K562 (cell line): ENCODE results near the gene RBM18. TPM values are rescaled to one million over a fixed set of nuclear protein-coding genes. Genes with fewer than 3 reads are reported as not detected.

Source experiments
- CBFB ChIP-seq: sonication (generic); formaldehyde crosslinking; IDR thresholded peaks from 2 replicates; pipeline ENCODE4 v1.4.0; 2020; ENCODE audit warnings: mild to moderate bottlenecking, missing genetic modification reagents
- E2F3 ChIP-seq: fragments of 250-450 bp; sonication (Bioruptor Pico); IDR thresholded peaks from 2 replicates; pipeline ENCODE4 v1.4.0; 2020; ENCODE audit warnings: mild to moderate bottlenecking
- HDAC2 ChIP-seq: fragments of 450-650 bp; IDR thresholded peaks from 2 replicates; pipeline ENCODE4 v1.6.1; 2016; ENCODE audit warnings: mild to moderate bottlenecking
- JUN ChIP-seq, 2 experiments: sonication (generic) in 1 of 2; formaldehyde crosslinking in 1 of 2; IDR thresholded peaks; 2 replicates each; pipeline versions ENCODE4 v1.6.1 to v1.8.0; 2012 to 2022; ENCODE audit warnings: borderline replicate concordance in 2 of 2, mild to moderate bottlenecking in 2 of 2, improper control_type of control experiment in 1 of 2, low read depth in 1 of 2, low read length in 1 of 2, missing genetic modification reagents in 1 of 2
- KAT7 ChIP-seq: sonication (generic); formaldehyde crosslinking; IDR thresholded peaks from 2 replicates; pipeline ENCODE4 v1.8.0; 2022; ENCODE audit warnings: missing genetic modification reagents, mild to moderate bottlenecking, borderline replicate concordance
- MEF2D ChIP-seq: conservative IDR thresholded peaks from 2 replicates; pipeline ENCODE4 v1.6.1; 2016; ENCODE audit warnings: low read depth, missing genetic modification characterization, missing compliant biosample characterization
- RNF2 ChIP-seq: sonication (generic); IDR thresholded peaks from 2 replicates; pipeline ENCODE4 v1.6.1; 2016
- SMARCC2 ChIP-seq: fragments of 450-650 bp; IDR thresholded peaks from 2 replicates; pipeline ENCODE4 v1.6.1; 2017; ENCODE audit warnings: antibody characterized with exemption, moderate library complexity, mild to moderate bottlenecking, low read depth
- SRF ChIP-seq, 2 experiments: fragments of 250-450, 450-650 bp in 1 of 2; sonication (Bioruptor Pico) in 1 of 2; sonication (generic) in 1 of 2; formaldehyde crosslinking; IDR thresholded peaks; 2 replicates each; pipeline versions ENCODE4 v1.5.0 to v1.5.1; 2020 to 2022; ENCODE audit warnings: mild to moderate bottlenecking in 1 of 2, missing genetic modification reagents in 1 of 2
- ZFX ChIP-seq: sonication (generic); formaldehyde crosslinking; IDR thresholded peaks from 2 replicates; pipeline ENCODE4 v1.8.0; 2022; ENCODE audit warnings: mild to moderate bottlenecking, missing genetic modification reagents, moderate library complexity
- ZNF175 ChIP-seq: fragments of 200-800 bp; sonication (Bioruptor generic); IDR thresholded peaks from 2 replicates; pipeline ENCODE4 v1.6.1; 2016; ENCODE audit warnings: low read depth, mild to moderate bottlenecking, missing genetic modification characterization, missing compliant biosample characterization
- ZNF347 ChIP-seq: fragments of 450-650 bp; formaldehyde crosslinking; IDR thresholded peaks from 2 replicates; pipeline ENCODE4 v1.4.0; 2020; ENCODE audit warnings: low read depth, mild to moderate bottlenecking, moderate library complexity
- polyA plus RNA-seq, 8 experiments: library from polyadenylated mRNA; depleted of rRNA in 4 of 8; stranded (reverse) in 5 of 8; unstranded in 3 of 8; fragments of >200 nt; fragmentation: Nextera tagmentation in 2 of 8; fragmentation: Illumina TruSeq in 1 of 8; extraction: Ambion mirVana in 2 of 8; extraction: Trizol in 1 of 8; gene quantifications; 2 replicates each; pipeline versions ENCODE4 v1.2.1 to v1.2.3, GENCODE V29; 2011 to 2014; ENCODE audit warnings: inconsistent platforms in 1 of 8, missing spikeins in 1 of 8
- total RNA-seq, 7 experiments: library from RNA; depleted of rRNA in 6 of 7; stranded (reverse); fragments of >200 nt in 6 of 7; fragmentation: Illumina TruSeq in 2 of 7; extraction: Trizol in 2 of 7; gene quantifications; 2 replicates each; pipeline versions ENCODE4 v1.2.1 to v1.2.3, GENCODE V29; 2011 to 2021; ENCODE audit warnings: low replicate concordance in 1 of 7
- TF ChIP-seq, protein P1 (sequence below): sonication (generic); formaldehyde crosslinking; IDR thresholded peaks from 2 replicates; pipeline ENCODE4 v1.8.0; 2022; ENCODE audit warnings: missing genetic modification reagents, mild to moderate bottlenecking, borderline replicate concordance
- TF ChIP-seq, protein P2 (sequence below): fragments of 450-650 bp; conservative IDR thresholded peaks from 2 replicates; pipeline ENCODE4 v1.6.1; 2016; ENCODE audit warnings: missing genetic modification characterization, low read depth, mild to moderate bottlenecking, missing compliant biosample characterization, moderate library complexity
- TF ChIP-seq, protein P3 (sequence below): fragments of 250-450 bp; sonication (Bioruptor Pico); IDR thresholded peaks from 2 replicates; pipeline ENCODE4 v1.5.0; 2020; ENCODE audit warnings: mild to moderate bottlenecking
- TF ChIP-seq, protein P4 (sequence below): fragments of 250-450 bp; sonication (Bioruptor Pico); IDR thresholded peaks from 2 replicates; pipeline ENCODE4 v1.4.0; 2020; ENCODE audit warnings: mild to moderate bottlenecking, moderate library complexity
- TF ChIP-seq, protein P5 (sequence below): sonication (generic); formaldehyde crosslinking; IDR thresholded peaks from 2 replicates; pipeline ENCODE4 v1.8.0; 2023; ENCODE audit warnings: missing genetic modification reagents, mild to moderate bottlenecking, borderline replicate concordance

RBM18 gene
- total and polyA plus RNA-seq, 9 of the 15 experiments (the other 6 are each of a cell fraction or from before 2014, with no cell fraction given): 7.9 to 86.3 (median 34.0) TPM

DNA sequence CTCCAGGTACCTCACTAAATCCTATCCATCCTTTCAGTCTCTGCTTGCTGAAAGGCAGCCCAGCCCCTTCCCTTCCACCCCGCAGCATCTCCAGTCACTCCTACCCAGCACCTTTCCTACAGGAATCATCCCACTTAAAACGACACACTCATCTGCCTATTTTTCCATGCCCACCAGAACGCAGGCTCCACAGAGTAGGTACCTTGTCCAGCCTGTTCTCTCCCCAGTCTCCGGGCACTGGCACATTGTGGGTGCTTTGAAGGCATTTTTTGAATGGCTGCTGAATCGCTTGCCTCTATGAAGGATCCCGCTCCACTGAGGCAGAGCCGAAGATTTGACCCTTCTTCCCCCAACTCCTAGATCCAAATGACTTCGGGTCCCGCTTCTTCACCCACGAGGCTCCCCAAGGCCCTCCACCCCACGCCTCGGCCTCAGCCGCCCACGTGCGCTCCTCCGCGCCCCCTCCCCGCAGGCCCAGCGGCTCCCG, 51.5 kb downstream of the RBM18 start (continued):
- no peak for TF ChIP-seq E2F3
- no peak for TF ChIP-seq ZNF175 (CRISPR knock-in tag)
- TF ChIP-seq MEF2D (tag): no peak
- TF ChIP-seq, protein P1, sequence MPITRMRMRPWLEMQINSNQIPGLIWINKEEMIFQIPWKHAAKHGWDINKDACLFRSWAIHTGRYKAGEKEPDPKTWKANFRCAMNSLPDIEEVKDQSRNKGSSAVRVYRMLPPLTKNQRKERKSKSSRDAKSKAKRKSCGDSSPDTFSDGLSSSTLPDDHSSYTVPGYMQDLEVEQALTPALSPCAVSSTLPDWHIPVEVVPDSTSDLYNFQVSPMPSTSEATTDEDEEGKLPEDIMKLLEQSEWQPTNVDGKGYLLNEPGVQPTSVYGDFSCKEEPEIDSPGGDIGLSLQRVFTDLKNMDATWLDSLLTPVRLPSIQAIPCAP (CRISPR knock-in tag): no peak
- TF ChIP-seq, protein P2, sequence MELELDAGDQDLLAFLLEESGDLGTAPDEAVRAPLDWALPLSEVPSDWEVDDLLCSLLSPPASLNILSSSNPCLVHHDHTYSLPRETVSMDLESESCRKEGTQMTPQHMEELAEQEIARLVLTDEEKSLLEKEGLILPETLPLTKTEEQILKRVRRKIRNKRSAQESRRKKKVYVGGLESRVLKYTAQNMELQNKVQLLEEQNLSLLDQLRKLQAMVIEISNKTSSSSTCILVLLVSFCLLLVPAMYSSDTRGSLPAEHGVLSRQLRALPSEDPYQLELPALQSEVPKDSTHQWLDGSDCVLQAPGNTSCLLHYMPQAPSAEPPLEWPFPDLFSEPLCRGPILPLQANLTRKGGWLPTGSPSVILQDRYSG: no peak
- TF ChIP-seq ZNF347 (CRISPR knock-in tag): no peak
- TF ChIP-seq RNF2: no peak
- TF ChIP-seq SMARCC2: no peak
- no peak for TF ChIP-seq HDAC2
- TF ChIP-seq, protein P3, sequence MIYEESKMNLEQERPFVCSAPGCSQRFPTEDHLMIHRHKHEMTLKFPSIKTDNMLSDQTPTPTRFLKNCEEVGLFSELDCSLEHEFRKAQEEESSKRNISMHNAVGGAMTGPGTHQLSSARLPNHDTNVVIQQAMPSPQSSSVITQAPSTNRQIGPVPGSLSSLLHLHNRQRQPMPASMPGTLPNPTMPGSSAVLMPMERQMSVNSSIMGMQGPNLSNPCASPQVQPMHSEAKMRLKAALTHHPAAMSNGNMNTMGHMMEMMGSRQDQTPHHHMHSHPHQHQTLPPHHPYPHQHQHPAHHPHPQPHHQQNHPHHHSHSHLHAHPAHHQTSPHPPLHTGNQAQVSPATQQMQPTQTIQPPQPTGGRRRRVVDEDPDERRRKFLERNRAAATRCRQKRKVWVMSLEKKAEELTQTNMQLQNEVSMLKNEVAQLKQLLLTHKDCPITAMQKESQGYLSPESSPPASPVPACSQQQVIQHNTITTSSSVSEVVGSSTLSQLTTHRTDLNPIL (CRISPR knock-in tag): no peak
- TF ChIP-seq KAT7: 0 out of 2 replicates have a peak, but pooled peaks have one; percentile 6
- no peak for TF ChIP-seq JUN (IDR thresholded peaks at IDR 0.05; ENCODE audit: borderline replicate concordance, low read depth, low read length)
- TF ChIP-seq JUN (CRISPR knock-in tag; IDR thresholded peaks at IDR 0.05; ENCODE audit: borderline replicate concordance): no peak
- TF ChIP-seq, protein P4, sequence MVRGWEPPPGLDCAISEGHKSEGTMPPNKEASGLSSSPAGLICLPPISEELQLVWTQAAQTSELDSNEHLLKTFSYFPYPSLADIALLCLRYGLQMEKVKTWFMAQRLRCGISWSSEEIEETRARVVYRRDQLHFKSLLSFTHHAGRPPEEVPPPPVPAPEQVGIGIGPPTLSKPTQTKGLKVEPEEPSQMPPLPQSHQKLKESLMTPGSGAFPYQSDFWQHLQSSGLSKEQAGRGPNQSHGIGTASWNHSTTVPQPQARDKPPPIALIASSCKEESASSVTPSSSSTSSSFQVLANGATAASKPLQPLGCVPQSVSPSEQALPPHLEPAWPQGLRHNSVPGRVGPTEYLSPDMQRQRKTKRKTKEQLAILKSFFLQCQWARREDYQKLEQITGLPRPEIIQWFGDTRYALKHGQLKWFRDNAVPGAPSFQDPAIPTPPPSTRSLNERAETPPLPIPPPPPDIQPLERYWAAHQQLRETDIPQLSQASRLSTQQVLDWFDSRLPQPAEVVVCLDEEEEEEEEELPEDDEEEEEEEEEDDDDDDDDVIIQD: no peak
- TF ChIP-seq SRF (CRISPR knock-in tag; IDR thresholded peaks at IDR 0.05): 0 out of 4 replicates have a peak, but pooled peaks of 1 of the 2 experiments have one; percentile 7
- peak; percentile 61; the same call in 1 of the 2 replicates for TF ChIP-seq ZFX (CRISPR knock-in tag)
- 0 out of 2 replicates have a peak, but pooled peaks have one; percentile 12 for TF ChIP-seq CBFB (CRISPR knock-in tag)
- TF ChIP-seq, protein P5, sequence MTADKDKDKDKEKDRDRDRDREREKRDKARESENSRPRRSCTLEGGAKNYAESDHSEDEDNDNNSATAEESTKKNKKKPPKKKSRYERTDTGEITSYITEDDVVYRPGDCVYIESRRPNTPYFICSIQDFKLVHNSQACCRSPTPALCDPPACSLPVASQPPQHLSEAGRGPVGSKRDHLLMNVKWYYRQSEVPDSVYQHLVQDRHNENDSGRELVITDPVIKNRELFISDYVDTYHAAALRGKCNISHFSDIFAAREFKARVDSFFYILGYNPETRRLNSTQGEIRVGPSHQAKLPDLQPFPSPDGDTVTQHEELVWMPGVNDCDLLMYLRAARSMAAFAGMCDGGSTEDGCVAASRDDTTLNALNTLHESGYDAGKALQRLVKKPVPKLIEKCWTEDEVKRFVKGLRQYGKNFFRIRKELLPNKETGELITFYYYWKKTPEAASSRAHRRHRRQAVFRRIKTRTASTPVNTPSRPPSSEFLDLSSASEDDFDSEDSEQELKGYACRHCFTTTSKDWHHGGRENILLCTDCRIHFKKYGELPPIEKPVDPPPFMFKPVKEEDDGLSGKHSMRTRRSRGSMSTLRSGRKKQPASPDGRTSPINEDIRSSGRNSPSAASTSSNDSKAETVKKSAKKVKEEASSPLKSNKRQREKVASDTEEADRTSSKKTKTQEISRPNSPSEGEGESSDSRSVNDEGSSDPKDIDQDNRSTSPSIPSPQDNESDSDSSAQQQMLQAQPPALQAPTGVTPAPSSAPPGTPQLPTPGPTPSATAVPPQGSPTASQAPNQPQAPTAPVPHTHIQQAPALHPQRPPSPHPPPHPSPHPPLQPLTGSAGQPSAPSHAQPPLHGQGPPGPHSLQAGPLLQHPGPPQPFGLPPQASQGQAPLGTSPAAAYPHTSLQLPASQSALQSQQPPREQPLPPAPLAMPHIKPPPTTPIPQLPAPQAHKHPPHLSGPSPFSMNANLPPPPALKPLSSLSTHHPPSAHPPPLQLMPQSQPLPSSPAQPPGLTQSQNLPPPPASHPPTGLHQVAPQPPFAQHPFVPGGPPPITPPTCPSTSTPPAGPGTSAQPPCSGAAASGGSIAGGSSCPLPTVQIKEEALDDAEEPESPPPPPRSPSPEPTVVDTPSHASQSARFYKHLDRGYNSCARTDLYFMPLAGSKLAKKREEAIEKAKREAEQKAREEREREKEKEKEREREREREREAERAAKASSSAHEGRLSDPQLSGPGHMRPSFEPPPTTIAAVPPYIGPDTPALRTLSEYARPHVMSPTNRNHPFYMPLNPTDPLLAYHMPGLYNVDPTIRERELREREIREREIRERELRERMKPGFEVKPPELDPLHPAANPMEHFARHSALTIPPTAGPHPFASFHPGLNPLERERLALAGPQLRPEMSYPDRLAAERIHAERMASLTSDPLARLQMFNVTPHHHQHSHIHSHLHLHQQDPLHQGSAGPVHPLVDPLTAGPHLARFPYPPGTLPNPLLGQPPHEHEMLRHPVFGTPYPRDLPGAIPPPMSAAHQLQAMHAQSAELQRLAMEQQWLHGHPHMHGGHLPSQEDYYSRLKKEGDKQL (CRISPR knock-in tag): 0 out of 2 replicates have a peak, but pooled peaks have one; percentile 68
